Measurements from ENCODE around the gene ST14.
A peak's percentile ranks its signal among the peaks of the same experiment; 100 is the strongest.
"Not testable (repeated sequence)": the region's sequence is repeated elsewhere in the genome, so short reads cannot be mapped to it uniquely, and the experiment has no call there.

ST14 gene

DNA sequence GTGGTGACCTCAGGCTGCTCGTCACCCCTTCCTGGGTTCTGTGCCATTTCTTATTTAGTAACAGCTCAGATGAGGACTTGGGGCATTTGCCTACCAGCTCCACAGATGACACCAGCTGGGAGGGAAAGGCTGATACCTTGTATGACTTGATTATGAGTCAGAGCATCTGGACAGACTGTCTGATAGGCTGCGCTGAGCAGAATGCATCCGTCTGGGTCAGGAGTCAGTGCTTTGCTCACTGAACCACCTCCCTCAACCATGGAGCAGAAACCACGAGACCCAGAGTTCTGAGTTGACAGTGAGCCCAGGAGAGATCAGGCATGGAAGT lies 6.8 kb downstream of the ST14 start:
- DNase-seq (ENCODE audit: low read depth) = peak; percentile 99
- TF ChIP-seq, protein P1, sequence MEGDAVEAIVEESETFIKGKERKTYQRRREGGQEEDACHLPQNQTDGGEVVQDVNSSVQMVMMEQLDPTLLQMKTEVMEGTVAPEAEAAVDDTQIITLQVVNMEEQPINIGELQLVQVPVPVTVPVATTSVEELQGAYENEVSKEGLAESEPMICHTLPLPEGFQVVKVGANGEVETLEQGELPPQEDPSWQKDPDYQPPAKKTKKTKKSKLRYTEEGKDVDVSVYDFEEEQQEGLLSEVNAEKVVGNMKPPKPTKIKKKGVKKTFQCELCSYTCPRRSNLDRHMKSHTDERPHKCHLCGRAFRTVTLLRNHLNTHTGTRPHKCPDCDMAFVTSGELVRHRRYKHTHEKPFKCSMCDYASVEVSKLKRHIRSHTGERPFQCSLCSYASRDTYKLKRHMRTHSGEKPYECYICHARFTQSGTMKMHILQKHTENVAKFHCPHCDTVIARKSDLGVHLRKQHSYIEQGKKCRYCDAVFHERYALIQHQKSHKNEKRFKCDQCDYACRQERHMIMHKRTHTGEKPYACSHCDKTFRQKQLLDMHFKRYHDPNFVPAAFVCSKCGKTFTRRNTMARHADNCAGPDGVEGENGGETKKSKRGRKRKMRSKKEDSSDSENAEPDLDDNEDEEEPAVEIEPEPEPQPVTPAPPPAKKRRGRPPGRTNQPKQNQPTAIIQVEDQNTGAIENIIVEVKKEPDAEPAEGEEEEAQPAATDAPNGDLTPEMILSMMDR (conservative IDR thresholded peaks at IDR 0.05; ENCODE audit: control insufficient read depth, insufficient read depth, low read depth, low read length) = no peak
- no peak overlapping the region for H3K4me3 ChIP-seq (ENCODE audit: control insufficient read depth, low read depth, low read length)

DNA sequence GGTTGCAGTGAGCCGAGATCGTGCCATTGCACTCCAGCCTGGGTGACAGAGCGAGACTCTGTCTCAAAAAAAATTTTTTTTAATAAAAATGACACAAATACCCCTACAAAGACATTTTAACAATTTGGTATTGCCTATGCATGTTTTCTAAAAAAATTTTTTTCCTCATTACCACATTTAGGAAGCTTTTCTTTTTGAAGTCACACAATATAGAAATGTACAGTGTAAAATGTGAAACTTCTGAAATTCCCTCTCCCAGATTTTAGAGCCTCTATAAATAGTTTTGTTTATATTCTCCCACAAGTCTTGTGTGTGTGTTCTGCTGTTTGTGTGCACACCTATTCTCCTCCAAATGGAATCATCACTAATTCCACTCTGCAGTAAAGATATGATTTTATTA lies 7.6 kb downstream of the ST14 start:
- H3K4me3 ChIP-seq (ENCODE audit: control insufficient read depth, low read depth, low read length) = no peak overlapping the region
- TF ChIP-seq, protein P1 (conservative IDR thresholded peaks at IDR 0.05; ENCODE audit: control insufficient read depth, insufficient read depth, low read depth, low read length) = no peak

DNA sequence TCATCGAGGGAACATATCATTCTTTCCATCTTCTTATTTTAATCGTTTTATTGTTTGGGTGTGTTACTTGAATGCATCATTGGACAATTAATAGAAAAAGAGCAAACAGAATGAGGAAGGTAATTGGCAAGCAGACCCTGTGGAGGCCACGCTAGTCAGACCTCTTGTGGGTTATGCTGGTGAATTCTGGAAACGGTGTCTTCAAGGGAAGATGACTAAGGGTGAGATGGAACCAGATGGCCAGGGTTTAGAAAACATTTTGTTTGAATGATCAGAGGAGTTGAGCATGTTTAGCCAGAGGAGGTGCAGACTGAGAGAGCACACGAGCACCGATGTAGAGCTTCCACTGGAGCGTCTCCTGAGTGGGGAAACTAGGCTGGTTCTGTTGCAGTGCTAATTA lies 8.5 kb downstream of the ST14 start:
- TF ChIP-seq, protein P1 (conservative IDR thresholded peaks at IDR 0.05; ENCODE audit: control insufficient read depth, insufficient read depth, low read depth, low read length) = no peak
- peak; percentile 94 for DNase-seq (ENCODE audit: low read depth)
- no peak overlapping the region for H3K4me3 ChIP-seq (ENCODE audit: control insufficient read depth, low read depth, low read length)

More for the DNA sequence above, 7.6 kb downstream of the ST14 start:
- no peak for DNase-seq (ENCODE audit: low read depth)

DNA sequence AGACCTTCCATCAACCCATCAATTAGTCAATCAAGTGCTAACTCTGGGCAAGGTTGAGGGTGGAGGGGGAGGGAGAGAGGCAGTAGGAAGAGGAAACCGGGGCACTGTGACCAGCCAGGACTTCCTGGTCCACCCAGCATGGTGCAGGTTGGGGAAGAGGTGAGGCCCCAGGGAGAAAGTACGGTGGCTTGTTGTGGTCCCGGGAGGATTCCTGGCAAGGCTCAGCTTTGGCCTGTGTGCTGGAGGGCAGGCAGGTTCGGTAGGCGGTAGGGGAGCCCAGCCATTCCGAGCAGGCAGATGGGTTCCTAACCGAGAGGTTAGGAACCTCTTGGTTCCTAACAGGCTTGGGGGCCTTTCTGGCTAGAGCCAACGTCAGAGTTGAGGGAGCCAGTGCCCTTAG lies 10.8 kb downstream of the ST14 start:
- no peak for DNase-seq (ENCODE audit: low read depth)
- TF ChIP-seq, protein P1 (conservative IDR thresholded peaks at IDR 0.05; ENCODE audit: control insufficient read depth, insufficient read depth, low read depth, low read length) = no peak
- no peak overlapping the region for H3K4me3 ChIP-seq (ENCODE audit: control insufficient read depth, low read depth, low read length)

DNA sequence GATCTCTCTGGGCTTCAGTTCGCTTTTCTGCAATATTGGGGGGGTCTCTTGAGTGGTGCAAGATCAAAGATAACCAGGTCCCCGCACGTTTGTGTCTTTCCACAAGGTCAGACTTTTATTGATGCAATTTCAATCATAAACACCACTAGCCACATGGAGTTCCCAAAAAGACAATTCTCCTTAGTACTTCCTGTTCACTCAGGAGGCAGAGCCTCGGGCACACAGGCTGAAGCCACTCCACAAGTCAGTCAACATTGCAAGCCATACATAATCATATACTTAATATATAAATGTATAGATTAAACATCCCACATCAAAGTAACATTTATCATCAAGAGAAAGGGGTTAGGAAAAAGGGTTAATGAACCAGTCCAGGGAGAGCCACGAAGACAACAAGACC lies 12.0 kb downstream of the ST14 start:
- TF ChIP-seq, protein P1 (conservative IDR thresholded peaks at IDR 0.05; ENCODE audit: control insufficient read depth, insufficient read depth, low read depth, low read length) = no peak
- no peak overlapping the region for H3K4me3 ChIP-seq (ENCODE audit: control insufficient read depth, low read depth, low read length)
- no peak for DNase-seq (ENCODE audit: low read depth)

DNA sequence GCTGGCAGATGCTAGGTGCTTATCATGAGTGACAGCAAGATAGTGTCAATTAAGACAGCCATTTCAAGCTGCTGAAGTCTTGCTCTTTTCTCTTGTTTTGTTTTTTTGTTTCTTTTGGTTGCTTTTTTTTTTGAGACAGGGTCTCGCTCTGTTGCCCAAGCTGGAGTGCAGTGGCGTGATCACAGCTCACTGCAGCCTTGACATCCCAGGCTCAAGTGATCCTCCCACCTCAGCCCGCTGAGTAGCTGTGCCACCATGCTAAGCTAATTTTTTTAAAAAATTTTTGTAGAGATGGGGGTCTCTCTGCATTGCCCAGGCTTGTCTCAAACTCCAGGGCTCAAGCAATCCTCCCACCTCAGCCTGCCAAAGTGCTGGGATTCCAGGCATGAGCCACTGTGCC lies 12.4 kb downstream of the ST14 start:
- H3K4me3 ChIP-seq (ENCODE audit: control insufficient read depth, low read depth, low read length); DNase-seq (ENCODE audit: low read depth): not testable (repeated sequence)

DNA sequence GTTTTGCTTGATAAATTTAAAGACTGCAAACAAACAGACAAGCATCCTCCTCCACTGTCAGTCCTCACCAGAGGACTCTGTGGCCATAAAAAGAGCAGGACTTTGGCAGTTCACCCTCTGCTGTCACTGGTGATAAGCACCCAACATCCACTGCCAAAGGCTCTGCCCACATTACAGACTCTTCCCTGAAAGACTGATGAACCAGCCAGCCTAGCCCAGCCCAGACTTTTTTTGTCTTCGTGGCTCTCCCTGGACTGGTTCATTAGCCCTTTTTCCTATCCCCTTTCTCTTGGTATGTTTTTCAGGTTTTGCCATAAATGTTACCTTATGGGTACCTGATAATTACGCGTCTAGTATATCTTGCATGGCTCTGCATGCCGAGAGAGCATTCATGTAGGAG lies 15.1 kb downstream of the ST14 start:
- DNase-seq (ENCODE audit: low read depth) = no peak
- H3K4me3 ChIP-seq (ENCODE audit: control insufficient read depth, low read depth, low read length) = no peak overlapping the region
- TF ChIP-seq, protein P1 (conservative IDR thresholded peaks at IDR 0.05; ENCODE audit: control insufficient read depth, insufficient read depth, low read depth, low read length) = no peak
